T follicular helper cell (primary cell): ENCODE data around the gene SIT1.
A peak's percentile ranks its signal among the peaks of the same experiment; 100 is the strongest.

ENCODE experiments used
- DNase-seq: peaks from one replicate; pipeline ENCODE4 v3.0.0-alpha.2; 2020; ENCODE audit warnings: low read depth

The SIT1 gene

DNA sequence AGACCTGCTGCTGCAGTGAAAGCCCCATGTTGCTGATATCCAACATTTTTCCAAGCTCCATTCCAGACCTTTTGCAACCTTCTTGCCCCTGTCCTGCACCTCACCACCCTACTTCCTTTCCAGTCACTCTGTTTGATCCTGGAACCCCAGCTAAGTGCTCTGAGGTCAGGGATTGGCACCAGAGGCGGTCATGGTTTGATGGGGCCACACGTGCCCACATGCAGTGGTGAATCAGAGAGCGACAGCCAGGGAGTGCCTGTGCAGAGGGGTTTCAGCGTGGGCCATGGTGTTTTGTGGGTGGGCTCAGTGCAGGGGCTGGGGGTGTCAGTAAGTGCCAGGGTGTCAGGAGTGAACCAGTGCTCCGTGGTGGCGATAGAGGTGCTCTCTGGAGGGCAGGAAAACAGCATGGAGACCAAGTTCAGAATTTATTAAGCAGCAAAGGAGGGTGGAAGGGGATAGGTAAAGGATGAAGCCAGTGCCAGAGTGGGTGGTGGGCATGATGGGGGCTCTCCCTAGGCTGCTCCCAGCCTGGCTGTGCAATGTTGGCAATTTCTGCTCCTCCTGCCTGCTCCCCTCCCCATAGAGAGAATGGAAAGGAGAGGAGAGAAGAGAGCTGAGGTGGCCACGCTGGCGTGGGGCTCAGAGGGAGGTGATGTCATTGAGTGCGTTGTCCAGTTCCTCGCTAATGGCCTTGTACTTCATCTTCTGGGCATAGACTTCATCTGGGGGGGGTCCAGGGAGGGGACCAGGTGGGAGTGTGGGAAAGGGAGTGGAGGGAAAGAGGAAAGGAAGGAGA is 32.0 kb upstream of the SIT1 start:
- no peak for DNase-seq

DNA sequence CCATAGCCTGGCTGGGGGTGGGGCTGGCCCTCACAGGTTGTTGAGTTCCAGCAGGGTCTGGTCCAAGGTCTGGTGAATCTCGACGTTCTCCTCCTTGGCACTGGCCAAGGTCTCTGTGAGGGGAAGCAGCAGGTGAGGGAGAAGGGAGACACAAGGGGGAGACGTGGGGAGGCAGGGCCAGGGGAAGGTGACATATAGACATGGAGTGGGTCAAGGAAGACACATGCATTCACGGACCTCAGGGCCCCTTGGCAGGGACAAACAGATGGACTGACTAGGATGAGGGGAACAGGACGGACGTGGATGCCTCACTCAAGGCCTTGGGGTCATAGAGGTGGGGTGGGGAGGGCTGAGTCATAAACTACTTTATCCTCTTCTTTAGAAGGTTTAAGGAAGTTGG is 31.3 kb upstream of the SIT1 start:
- DNase-seq, result no peak

DNA sequence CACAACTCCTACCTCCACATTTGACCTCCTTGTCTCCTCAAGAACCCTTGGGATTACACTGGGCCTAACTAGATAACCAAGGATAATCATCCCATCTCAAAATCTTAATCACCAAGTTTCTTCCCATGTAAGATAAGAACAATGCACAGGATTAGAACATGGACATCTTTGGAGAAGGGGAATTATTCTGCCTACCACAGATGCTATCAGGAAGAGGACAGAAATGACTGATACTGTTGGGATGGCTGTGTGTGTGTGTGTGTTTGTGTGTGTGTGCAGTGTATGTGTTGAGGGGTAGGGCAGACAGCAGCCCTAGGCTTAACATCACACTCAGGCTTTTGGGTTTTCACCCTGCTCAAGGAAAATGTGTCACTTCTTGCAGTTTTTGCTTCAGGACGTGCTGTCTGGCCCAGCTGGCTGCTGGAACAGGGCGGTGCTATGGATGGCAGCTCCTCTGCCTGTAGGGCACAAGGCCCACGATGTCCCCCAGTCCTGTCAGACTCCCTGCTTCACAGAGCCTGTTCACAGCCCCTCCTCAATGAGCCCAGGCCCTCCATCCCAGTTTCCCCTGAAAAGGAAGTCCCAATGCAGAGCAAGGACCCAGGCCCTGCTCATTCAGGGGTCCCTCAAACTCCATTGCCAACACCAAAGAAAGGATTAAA is 30.7 kb upstream of the SIT1 start:
- DNase-seq, result no peak

DNA sequence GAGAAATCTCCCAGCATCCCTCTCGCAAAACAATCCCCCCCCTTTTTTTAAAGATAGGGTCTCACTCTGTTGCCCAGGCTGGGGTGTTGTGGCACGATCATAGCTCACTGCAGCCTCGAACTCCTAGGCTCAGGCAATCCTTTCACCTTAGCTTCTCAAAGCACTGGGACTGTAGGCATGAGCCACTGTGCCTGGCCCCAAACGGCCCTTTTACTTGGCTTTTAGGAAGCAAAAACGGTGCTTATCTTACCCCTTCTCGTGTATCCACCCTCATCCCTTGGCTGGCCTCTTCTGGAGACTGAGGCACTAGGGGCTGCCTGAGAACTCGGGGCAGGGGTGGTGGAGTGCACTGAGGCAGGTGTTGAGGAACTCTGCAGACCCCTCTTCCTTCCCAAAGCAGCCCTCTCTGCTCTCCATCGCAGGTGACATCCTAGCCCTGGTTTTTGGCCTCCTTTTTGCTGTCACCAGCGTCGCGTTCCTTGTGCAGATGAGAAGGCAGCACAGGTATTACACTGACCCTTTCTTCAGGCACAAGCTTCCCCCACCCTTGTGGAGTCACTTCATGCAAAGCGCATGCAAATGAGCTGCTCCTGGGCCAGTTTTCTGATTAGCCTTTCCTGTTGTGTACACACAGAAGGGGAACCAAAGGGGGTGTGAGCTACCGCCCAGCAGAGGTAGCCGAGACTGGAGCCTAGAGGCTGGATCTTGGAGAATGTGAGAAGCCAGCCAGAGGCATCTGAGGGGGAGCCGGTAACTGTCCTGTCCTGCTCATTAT is 29.8 kb upstream of the SIT1 start:
- no peak for DNase-seq

DNA sequence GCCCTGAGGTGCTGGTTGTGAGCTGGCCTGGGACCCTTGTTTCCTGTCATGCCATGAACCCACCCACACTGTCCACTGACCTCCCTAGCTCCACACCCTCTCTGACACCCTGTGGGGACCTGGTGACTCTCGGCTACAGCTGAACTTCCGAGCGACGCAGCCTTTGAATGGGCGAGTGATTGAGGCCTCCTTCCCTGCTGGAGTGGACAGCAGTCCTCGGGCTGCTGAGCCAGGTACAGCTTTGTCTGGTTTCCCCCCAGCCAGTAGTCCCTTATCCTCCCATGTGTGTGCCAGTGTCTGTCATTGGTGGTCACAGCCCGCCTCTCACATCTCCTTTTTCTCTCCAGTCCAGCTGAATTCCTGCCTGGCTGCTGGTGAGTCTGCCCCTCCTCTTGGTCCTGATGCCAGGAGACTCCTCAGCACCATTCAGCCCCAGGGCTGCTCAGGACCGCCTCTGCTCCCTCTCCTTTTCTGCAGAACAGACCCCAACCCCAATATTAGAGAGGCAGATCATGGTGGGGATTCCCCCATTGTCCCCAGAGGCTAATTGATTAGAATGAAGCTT is 29.1 kb upstream of the SIT1 start:
- no peak for DNase-seq

DNA sequence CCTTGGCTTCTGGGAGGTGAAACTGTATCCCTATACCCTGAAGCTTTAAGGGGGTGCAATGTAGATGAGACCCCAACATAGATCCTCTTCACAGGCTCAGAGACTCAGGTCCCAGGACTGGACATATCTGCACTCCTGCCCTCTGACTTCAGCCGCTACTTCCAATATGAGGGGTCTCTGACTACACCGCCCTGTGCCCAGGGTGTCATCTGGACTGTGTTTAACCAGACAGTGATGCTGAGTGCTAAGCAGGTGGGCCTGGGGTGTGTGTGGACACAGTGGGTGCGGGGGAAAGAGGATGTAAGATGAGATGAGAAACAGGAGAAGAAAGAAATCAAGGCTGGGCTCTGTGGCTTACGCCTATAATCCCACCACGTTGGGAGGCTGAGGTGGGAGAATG is 28.4 kb upstream of the SIT1 start:
- no peak for DNase-seq

DNA sequence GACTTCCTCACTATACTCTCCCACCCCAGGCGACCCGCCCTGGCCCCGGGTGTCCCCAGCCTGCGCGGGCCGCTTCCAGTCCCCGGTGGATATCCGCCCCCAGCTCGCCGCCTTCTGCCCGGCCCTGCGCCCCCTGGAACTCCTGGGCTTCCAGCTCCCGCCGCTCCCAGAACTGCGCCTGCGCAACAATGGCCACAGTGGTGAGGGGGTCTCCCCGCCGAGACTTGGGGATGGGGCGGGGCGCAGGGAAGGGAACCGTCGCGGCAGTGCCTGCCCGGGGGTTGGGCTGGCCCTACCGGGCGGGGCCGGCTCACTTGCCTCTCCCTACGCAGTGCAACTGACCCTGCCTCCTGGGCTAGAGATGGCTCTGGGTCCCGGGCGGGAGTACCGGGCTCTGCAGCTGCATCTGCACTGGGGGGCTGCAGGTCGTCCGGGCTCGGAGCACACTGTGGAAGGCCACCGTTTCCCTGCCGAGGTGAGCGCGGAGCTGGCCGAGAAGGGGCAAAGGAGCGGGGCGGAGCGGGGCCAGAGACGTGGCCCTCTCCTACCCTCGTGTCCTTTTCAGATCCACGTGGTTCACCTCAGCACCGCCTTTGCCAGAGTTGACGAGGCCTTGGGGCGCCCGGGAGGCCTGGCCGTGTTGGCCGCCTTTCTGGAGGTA is 25.1 kb upstream of the SIT1 start:
- DNase-seq, result no peak

DNA sequence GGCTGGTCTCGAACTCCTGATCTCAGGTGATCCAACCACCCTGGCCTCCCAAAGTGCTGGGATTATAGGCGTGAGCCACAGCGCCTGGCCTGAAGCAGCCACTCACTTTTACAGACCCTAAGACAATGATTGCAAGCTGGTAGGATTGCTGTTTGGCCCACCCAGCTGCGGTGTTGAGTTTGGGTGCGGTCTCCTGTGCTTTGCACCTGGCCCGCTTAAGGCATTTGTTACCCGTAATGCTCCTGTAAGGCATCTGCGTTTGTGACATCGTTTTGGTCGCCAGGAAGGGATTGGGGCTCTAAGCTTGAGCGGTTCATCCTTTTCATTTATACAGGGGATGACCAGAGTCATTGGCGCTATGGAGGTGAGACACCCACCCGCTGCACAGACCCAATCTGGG is 24.5 kb upstream of the SIT1 start:
- DNase-seq, result no peak

DNA sequence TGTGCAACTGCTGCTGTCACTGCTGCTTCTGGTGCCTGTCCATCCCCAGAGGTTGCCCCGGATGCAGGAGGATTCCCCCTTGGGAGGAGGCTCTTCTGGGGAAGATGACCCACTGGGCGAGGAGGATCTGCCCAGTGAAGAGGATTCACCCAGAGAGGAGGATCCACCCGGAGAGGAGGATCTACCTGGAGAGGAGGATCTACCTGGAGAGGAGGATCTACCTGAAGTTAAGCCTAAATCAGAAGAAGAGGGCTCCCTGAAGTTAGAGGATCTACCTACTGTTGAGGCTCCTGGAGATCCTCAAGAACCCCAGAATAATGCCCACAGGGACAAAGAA is 23.3 kb upstream of the SIT1 start:
- no peak for DNase-seq

DNA sequence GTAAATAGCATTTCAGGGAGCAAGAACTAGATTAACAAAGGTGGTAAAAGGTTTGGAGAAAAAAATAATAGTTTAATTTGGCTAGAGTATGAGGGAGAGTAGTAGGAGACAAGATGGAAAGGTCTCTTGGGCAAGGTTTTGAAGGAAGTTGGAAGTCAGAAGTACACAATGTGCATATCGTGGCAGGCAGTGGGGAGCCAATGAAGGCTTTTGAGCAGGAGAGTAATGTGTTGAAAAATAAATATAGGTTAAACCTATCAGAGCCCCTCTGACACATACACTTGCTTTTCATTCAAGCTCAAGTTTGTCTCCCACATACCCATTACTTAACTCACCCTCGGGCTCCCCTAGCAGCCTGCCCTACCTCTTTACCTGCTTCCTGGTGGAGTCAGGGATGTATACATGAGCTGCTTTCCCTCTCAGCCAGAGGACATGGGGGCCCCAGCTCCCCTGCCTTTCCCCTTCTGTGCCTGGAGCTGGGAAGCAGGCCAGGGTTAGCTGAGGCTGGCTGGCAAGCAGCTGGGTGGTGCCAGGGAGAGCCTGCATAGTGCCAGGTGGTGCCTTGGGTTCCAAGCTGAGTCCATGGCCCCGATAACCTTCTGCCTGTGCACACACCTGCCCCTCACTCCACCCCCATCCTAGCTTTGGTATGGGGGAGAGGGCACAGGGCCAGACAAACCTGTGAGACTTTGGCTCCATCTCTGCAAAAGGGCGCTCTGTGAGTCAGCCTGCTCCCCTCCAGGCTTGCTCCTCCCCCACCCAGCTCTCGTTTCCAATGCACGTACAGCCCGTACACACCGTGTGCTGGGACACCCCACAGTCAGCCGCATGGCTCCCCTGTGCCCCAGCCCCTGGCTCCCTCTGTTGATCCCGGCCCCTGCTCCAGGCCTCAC is 22.6 kb upstream of the SIT1 start, which contains the start of gene CA9:
Gene CA9, plus strand, starts transcription at position 797 of the 893 bp plus-strand sequence. Its CDS starts 32 bp downstream, at position 829.
- no peak for DNase-seq

DNA sequence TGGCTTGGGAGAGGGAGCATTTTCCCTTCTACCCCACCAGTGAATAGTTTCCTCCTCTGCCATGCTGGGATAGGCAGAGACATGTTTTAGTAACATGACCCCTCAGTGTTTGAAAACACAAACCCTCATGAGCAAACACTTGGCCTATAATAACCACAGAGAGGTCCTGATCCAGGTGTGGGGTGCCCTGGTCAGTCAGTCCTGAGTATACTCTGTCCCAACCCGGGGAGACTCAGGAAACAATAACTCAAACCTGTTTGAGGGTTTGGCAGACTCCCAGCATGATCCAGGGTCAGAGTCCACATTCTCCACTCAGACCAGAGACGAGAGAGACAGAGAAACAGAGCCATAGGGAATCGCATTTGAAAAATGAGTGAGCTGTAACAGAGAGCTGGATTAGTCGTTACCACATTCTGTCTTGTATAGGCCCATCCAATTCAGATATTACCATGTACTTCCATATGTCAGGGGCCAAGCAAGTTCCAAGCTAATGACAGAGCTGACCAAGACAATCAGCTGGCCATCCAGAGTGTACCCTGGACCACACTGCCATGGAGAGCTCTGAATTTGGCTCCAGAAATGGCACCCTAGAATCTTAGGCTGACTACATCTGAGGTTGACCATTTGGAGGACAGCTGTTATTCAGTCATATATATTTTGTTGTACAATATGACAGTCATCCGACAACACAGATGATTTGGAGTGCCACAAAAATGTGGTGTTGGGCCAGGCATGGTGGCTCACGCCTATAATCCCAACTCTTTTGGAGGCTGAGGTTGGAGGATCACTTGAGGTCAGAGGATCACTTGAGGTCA is 18.8 kb upstream of the SIT1 start:
- DNase-seq, result no peak

DNA sequence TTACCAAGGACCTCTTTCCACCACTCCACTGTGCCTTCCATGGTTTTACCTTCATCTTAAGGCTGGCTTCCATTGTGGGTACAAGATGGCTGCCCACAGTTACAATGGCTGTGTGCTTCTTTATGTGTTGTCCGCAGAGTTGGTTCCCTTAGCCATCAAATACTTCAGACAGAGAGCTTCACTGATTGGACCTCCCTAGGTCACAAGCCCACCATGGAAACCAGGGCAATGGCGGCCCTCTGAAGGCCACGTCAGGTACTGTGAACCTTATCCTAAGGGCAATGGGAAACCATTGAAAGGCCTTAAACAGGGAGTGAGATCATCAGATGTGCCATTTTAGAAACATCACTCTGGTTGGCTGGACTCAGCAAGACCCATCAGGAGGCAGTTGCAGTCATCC is 17.2 kb upstream of the SIT1 start:
- DNase-seq, result no peak

DNA sequence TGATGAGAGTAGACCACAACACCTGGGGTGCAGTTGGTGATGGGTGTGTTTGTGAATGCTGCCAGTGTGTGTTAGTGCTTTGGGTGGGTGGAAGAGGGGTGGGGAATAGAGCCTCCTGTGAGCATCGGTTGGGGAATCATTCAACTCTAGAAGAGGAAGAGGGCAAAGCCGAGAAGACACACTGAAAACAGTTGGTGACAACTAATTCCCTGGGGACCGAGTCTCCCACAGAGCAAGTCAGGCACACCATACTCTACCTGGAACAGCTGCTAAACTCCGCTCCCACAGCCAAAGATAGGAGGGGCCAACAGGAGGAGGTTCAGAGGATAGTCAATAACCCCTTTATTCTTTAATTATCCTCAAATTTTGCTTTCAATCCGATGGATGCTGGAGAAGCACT is 15.8 kb upstream of the SIT1 start:
- no peak for DNase-seq

DNA sequence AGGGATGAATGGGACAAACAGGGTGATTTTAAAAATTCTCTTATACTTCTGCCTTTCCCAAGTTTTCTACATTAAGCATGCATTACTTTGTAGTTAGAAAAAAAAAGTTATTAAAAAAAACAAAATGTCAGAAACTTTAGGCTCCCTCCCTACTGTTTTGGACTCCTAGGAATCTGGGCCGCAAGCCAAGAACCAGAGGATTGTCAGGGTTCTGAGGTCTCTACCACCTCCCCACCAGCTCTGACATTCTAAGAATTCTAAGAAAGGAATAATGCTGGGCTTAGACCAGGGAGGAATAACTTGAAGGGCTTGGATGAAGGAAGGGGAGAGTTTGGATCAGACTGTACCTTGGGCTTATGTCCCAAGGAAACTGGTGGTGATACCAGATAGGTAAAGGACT is 15.3 kb upstream of the SIT1 start:
- DNase-seq, result no peak

DNA sequence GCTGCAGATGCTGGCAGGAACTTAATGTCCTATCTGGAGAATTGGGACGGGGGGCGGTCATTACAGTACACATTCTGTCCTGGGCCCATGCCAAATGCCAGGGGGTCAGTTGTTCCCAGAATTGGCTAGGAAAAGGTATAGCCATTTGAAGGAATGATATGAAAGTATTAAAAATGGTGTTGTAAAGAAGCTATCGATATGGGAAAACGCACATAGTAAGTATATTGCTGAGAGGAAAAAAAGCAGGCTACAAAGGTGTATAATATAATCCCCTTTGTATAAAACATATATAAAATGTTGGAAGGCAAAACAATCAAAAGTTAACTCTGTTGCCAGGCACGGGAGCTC is 14.7 kb upstream of the SIT1 start:
- DNase-seq, result no peak

DNA sequence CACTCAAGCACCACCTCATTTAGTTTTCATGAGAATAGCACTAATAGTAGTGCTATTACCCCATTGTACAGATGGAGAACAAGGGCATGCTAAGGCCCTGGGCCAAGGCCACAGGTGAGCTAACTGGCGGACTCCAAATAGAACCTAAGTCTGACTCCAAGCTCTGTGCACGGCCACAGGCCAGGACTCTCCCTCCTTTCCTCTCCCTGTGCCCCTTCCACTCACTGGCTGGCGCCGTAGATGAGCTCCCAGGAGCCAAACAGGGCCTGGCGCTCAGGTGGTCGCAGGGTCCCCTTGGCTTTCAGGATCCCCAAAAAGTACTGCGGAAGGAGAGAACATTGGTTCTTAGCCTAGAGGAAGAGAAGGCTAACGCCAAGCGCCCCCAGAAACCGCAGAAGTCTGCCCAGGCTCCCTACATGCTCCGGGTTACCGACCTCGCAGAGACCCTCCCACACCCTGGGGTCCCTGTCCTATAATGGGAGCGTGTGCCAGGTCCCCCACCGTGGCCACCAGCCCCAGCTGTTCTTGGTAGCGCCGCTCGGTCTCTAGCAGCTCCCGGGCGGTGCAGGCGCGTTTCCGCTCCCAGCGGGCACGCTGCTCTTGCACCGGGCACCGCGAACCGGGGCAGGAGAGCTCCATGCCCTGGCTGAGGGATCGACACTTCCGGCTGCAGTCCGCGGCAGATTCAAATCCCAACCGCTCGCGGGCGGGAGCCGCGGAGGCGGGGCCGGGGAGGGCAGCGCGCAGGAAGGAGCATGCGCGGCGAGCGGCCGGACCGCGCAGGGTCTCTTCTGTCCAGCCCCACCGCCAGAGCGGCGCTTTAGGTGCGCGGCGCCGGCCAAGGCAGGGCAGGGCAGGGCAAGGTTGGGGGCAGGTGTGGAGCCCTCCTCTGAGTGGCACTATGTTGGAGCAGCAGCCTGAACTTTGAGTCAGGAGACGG is 14.1 kb upstream of the SIT1 start, which contains the start of gene ARHGEF39:
Gene ARHGEF39, minus strand, starts transcription at position 665 of the 940 bp plus-strand sequence. Its CDS starts 26 bp downstream, at position 639.
- DNase-seq, result peak; percentile 41

DNA sequence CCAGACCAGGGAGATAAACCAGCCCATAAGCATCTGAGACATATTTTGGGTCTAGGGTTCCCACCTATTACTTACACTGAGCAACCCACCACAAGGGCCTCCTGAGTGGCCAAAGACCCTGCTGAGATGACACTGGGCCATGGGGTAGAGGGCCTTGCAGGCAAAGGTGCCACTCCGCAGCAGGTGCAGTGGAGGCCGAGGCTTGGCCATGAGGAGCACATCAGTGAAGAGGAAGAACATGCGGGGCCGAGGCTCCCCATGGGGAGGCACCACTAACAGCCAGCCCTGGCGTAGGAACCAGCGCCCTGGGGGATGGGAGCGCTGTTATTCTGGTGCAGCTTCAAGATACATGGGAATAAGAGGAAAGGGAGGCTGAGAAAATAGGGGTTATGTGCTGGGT is 11.7 kb upstream of the SIT1 start:
- no peak for DNase-seq

DNA sequence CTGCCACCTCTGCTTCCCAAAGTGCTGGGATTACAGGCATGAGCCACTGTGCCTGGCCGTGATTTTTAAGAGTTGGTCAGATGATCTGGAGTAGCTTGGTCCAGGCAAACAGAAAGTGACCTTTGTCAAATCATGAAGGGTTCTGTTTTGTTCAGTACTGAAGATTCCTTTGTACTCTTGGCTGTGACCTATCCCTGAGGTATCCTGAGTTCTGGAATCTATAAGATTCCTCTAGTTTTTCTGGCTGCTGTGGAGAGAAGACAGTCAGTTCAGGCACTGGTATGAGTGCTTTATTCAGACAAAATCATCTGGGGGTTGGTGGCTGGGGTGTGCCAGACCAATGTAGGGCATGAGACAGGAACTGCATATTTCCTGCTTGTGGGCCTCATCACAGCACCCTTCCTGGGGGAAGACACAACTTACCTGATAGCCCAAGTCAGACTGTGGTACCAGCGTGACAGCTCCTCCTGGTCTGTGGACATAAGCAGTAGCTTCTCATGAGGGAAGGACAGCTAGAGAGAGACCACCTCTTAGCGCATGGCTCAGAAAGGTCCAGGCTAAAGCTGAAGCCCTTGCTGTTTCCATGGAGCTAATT is 11.1 kb upstream of the SIT1 start:
- peak; percentile 21 for DNase-seq
